Liver (tissue), 9 donors: Measurements from ENCODE around the gene RAI1. TPM values are rescaled to one million over a fixed set of nuclear protein-coding genes. Genes with fewer than 3 reads are reported as not detected.
"Not testable (repeated sequence)": the region's sequence is repeated elsewhere in the genome, so short reads cannot be mapped to it uniquely, and the experiment has no call there.

Source experiments
- DNase-seq: peaks from one replicate; pipeline ENCODE4 v3.0.0-alpha.2; 2017; ENCODE audit warnings: low spot score
- H3K27ac ChIP-seq, 2 donors: one replicate each; pipeline ENCODE4 v1.7.0; 2013; ENCODE audit warnings: inconsistent platforms in 2 of 2, low read length in 2 of 2, control low read depth in 1 of 2, low read depth in 1 of 2, mild to moderate bottlenecking in 1 of 2
- H3K27me3 ChIP-seq, 4 donors: one replicate each; pipeline versions ENCODE4 v1.6.1 to v1.7.0; 2013; ENCODE audit warnings: low read length in 3 of 4, inconsistent platforms in 1 of 4, mild to moderate bottlenecking in 1 of 4, moderate library complexity in 1 of 4; ENCODE audit not compliant: control insufficient read depth in 4 of 4, insufficient read depth in 4 of 4
- H3K36me3 ChIP-seq, 4 donors: one replicate each; pipeline versions ENCODE4 v1.6.1 to v1.7.0; 2013; ENCODE audit warnings: low read length in 3 of 4, mild to moderate bottlenecking in 3 of 4, low read depth in 1 of 4, moderate library complexity in 1 of 4; ENCODE audit not compliant: control insufficient read depth in 4 of 4, insufficient read depth in 3 of 4
- H3K4me1 ChIP-seq, 4 donors: one replicate each; pipeline versions ENCODE4 v1.6.1 to v1.7.0; 2013; ENCODE audit warnings: low read length in 3 of 4, mild to moderate bottlenecking in 3 of 4, moderate library complexity in 1 of 4; ENCODE audit not compliant: control insufficient read depth in 4 of 4, insufficient read depth in 4 of 4
- H3K4me3 ChIP-seq, 3 donors: one replicate each; pipeline versions ENCODE4 v1.6.1 to v1.7.0; 2013; ENCODE audit warnings: low read length in 3 of 3, control low read depth in 1 of 3, low read depth in 1 of 3, mild to moderate bottlenecking in 1 of 3
- H3K9ac ChIP-seq, 2 donors: one replicate each; pipeline ENCODE4 v1.7.0; 2013; ENCODE audit warnings: low read length in 2 of 2, mild to moderate bottlenecking in 2 of 2, moderate library complexity in 2 of 2, control low read depth in 1 of 2, low read depth in 1 of 2
- H3K9me3 ChIP-seq, 4 donors: one replicate each; pipeline versions ENCODE4 v1.6.1 to v1.7.0; 2013; ENCODE audit warnings: low read length in 3 of 4; ENCODE audit not compliant: control insufficient read depth in 4 of 4
- EGR1 ChIP-seq, 2 donors: IDR thresholded peaks; 2 replicates each; pipeline ENCODE4 v1.6.1; 2016 to 2018; ENCODE audit warnings: antibody characterized with exemption in 2 of 2, low read depth in 2 of 2
- FOXA1 ChIP-seq: IDR thresholded peaks from 2 replicates; pipeline ENCODE4 v1.6.1; 2016; ENCODE audit warnings: antibody characterized with exemption
- FOXA2 ChIP-seq: IDR thresholded peaks from 2 replicates; pipeline ENCODE4 v1.6.1; 2016; ENCODE audit warnings: antibody characterized with exemption
- GABPA ChIP-seq, 2 donors: IDR thresholded peaks in 1 of 2; conservative IDR thresholded peaks in 1 of 2; 2 replicates each; pipeline ENCODE4 v1.6.1; 2016; ENCODE audit warnings: antibody characterized with exemption in 2 of 2, mild to moderate bottlenecking in 1 of 2, moderate library complexity in 1 of 2
- HNF4A ChIP-seq, 2 donors: conservative IDR thresholded peaks; 2 replicates each; pipeline ENCODE4 v1.6.1; 2016; ENCODE audit warnings: antibody characterized with exemption in 2 of 2, mild to moderate bottlenecking in 2 of 2
- HNF4G ChIP-seq: IDR thresholded peaks from 2 replicates; pipeline ENCODE4 v1.6.1; 2016; ENCODE audit warnings: antibody characterized with exemption
- JUND ChIP-seq, 2 donors: IDR thresholded peaks; 2 replicates each; pipeline ENCODE4 v1.6.1; 2016; ENCODE audit warnings: antibody characterized with exemption in 2 of 2
- NR2F2 ChIP-seq: IDR thresholded peaks from 2 replicates; pipeline ENCODE4 v1.6.1; 2016; ENCODE audit warnings: antibody characterized with exemption
- RXRA ChIP-seq, 2 donors: IDR thresholded peaks; 2 replicates each; pipeline ENCODE4 v1.6.1; 2017 to 2018; ENCODE audit warnings: antibody characterized with exemption in 2 of 2, mild to moderate bottlenecking in 1 of 2
- SP1 ChIP-seq: IDR thresholded peaks from 2 replicates; pipeline ENCODE4 v1.6.1; 2018; ENCODE audit warnings: antibody characterized with exemption, mild to moderate bottlenecking
- TAF1 ChIP-seq: conservative IDR thresholded peaks from 2 replicates; pipeline ENCODE4 v1.6.1; 2016; ENCODE audit warnings: antibody characterized with exemption, mild to moderate bottlenecking
- WGBS: extraction: QIAGEN DNeasy Blood & Tissue Kit; methylation state at CpG from one replicate; pipeline ENCODE4 v1.1.7; 2013; 5-methylcytosine and 5-hydroxymethylcytosine counted together
- polyA plus RNA-seq, 2 donors: library from polyadenylated mRNA; stranded (reverse) in 1 of 2; unstranded in 1 of 2; fragments of 200-250 nt in 1 of 2; fragments of >200 nt in 1 of 2; fragmentation: Nextera tagmentation in 1 of 2; extraction: Ambion mirVana in 1 of 2; gene quantifications; one replicate each; pipeline versions ENCODE4 v1.2.1 to v1.2.3, GENCODE V29; 2013 to 2015
- total RNA-seq, 2 donors: library from RNA; depleted of rRNA; stranded (reverse); fragments of >200 nt; gene quantifications; one replicate each; pipeline ENCODE4 v1.2.3, GENCODE V29; 2014
- TF ChIP-seq, protein P1 (sequence below): IDR thresholded peaks from 2 replicates; pipeline ENCODE4 v1.6.1; 2016; ENCODE audit warnings: antibody characterized with exemption
- TF ChIP-seq, protein P2 (sequence below): IDR thresholded peaks from 2 replicates; pipeline ENCODE4 v1.6.1; 2016; ENCODE audit warnings: antibody characterized with exemption
- donor health status: healthy.
- donor health status: healthy.
- donor health status: healthy.
- donor health status: healthy.
- donor health status: healthy.

Gene RAI1
- total and polyA plus RNA-seq, 4 donors = 0.57 to 7.6 (median 5.3) TPM

DNA sequence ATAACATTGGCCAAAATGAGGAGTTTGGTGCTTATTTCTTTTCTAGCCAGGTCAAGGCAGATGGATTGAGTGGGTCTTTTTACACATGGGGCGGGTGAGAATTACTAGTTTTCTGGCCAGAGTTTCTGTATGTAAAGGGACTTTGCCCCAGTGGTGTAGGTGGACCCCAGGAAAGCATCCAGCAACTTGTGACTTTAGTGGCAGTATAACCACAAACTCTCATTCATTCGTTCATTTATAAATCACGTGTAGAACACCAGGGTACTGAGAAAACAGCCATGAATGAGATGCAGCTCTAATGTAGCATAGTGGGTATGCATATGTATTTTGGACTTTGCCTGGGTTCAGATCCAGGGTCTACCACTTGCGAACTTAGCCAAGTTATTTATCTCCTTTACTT lies 8.1 kb downstream of the RAI1 start:
- H3K9me3 ChIP-seq = no peaks in the 10 kb centered on the region
- no peak overlapping the region for H3K27ac ChIP-seq
- peaks cover 14 to 31% (median 23%) of the 10 kb centered on the region in 4 donors for H3K4me1 ChIP-seq
- WGBS = 90% methylated on average over 4 of the region's 4 CpGs
- H3K27me3 ChIP-seq = no peaks in the 10 kb centered on the region
- no peak overlapping the region for H3K9ac ChIP-seq
- TF ChIP-seq HNF4A (conservative IDR thresholded peaks at IDR 0.05) = no peak
- no peak for TF ChIP-seq NR2F2
- TF ChIP-seq FOXA2 = no peak
- no peak for TF ChIP-seq SP1
- no peak for TF ChIP-seq RXRA (IDR thresholded peaks at IDR 0.05)
- no peak for TF ChIP-seq GABPA (IDR thresholded peaks at IDR 0.05 in 1 of 2, conservative IDR thresholded peaks at IDR 0.05 in 1 of 2)
- no peak overlapping the region for H3K4me3 ChIP-seq
- DNase-seq = no peak
- no peaks in the 10 kb centered on the region for H3K36me3 ChIP-seq

DNA sequence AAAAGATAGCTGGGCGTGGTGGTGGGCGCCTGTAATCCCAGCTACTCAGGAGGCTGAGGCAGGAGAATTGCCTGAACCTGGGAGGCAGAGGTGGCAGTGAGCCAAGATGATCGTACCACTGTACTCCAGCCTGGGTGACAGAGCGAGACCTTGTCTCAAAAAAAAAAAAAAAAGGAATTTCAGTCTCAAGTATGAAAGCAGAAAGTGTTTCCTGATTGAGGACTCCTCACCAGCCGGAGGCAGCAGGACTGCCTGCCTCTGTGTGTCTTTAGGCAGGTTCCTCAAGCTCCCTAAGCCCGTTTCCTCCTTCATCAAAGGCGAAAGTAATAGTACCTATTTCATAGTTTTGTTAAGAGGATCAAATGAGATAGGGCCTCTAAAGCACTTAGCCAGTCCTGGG lies 9.0 kb downstream of the RAI1 start:
- not testable (repeated sequence) for H3K27ac ChIP-seq, H3K4me3 ChIP-seq, H3K27me3 ChIP-seq, H3K9me3 ChIP-seq, DNase-seq, H3K36me3 ChIP-seq, H3K9ac ChIP-seq
- H3K4me1 ChIP-seq = peaks cover 14 to 35% (median 24%) of the 10 kb centered on the region in 4 donors
- WGBS = 76% methylated on average over 7 of the region's 7 CpGs

DNA sequence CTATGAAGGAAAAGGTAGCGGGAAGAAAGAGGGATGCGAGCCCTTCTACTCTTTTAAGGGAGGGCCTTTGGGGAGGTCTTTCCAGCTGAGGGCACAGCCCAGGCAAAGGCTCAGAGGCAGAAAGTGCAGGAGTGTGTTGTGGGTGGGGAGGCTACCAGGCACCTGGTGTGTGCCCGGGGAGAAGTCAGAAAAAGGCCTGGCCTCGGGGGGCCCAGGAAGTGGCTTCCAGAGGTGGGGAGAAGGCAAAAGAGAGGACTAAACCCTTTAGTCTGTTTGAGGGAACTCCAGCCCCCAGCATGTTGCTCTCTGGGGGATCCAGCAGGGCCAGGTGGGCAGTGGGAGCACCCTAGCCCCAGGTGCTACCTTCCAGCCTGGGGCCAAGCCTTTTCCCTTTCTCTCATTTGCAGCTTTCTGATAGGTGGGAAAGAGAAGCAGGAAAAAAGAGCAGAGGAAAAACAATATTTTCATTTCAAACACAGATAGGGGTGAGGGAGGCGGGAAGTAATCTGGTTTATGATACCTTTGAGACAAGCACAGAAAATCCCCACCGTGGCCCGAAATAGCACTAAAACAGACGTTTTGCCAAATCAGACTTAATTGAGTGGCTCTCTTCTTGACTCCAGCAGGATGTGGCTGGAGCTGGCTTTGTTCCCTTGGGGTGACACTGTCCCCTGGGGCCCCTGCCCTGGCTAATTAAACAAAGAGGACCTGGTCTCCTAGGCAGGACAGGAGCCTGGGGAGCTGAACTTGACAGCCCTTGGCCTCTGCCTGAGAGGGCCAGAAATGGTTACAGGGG lies 10.4 kb downstream of the RAI1 start:
- H3K27me3 ChIP-seq = no peaks in the 10 kb centered on the region
- DNase-seq = no peak
- H3K27ac ChIP-seq = peak overlapping the region in 1 of 2 donors; percentile 86
- H3K9ac ChIP-seq = no peak overlapping the region
- no peaks in the 10 kb centered on the region for H3K36me3 ChIP-seq
- 65% methylated on average over 8 of the region's 8 CpGs for WGBS
- H3K4me3 ChIP-seq = no peak overlapping the region
- H3K9me3 ChIP-seq = no peaks in the 10 kb centered on the region
- TF ChIP-seq, protein P1, sequence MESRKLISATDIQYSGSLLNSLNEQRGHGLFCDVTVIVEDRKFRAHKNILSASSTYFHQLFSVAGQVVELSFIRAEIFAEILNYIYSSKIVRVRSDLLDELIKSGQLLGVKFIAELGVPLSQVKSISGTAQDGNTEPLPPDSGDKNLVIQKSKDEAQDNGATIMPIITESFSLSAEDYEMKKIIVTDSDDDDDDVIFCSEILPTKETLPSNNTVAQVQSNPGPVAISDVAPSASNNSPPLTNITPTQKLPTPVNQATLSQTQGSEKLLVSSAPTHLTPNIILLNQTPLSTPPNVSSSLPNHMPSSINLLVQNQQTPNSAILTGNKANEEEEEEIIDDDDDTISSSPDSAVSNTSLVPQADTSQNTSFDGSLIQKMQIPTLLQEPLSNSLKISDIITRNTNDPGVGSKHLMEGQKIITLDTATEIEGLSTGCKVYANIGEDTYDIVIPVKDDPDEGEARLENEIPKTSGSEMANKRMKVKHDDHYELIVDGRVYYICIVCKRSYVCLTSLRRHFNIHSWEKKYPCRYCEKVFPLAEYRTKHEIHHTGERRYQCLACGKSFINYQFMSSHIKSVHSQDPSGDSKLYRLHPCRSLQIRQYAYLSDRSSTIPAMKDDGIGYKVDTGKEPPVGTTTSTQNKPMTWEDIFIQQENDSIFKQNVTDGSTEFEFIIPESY = no peak
- TF ChIP-seq TAF1 (no peak), FOXA2 (no peak), NR2F2 (no peak), RXRA (IDR thresholded peaks at IDR 0.05) (no peak), SP1 (no peak), HNF4G (no peak), EGR1 (IDR thresholded peaks at IDR 0.05; ENCODE audit: low read depth in 2 of 2) (no peak), GABPA (IDR thresholded peaks at IDR 0.05 in 1 of 2, conservative IDR thresholded peaks at IDR 0.05 in 1 of 2) (no peak), JUND (IDR thresholded peaks at IDR 0.05) (no peak), FOXA1 (no peak)
- TF ChIP-seq, protein P2, sequence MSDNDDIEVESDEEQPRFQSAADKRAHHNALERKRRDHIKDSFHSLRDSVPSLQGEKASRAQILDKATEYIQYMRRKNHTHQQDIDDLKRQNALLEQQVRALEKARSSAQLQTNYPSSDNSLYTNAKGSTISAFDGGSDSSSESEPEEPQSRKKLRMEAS = no peak
- peaks cover 17 to 44% (median 36%) of the 10 kb centered on the region in 4 donors for H3K4me1 ChIP-seq
